GM18505 (cell line): ENCODE data around the gene GCHFR.

Source experiments
- ATAC-seq: cut with Tn5 transposase; IDR thresholded peaks from one replicate; pipeline ENCODE4 v1.9.1; 2021; ENCODE audit not compliant: unreplicated experiment
- POLR2A ChIP-seq: IDR thresholded peaks from 4 replicates; pipeline ENCODE4 v1.6.1; 2011; ENCODE audit warnings: borderline replicate concordance; ENCODE audit not compliant: insufficient read depth, insufficient read length; ENCODE audit errors: extremely low read depth

Gene GCHFR

DNA sequence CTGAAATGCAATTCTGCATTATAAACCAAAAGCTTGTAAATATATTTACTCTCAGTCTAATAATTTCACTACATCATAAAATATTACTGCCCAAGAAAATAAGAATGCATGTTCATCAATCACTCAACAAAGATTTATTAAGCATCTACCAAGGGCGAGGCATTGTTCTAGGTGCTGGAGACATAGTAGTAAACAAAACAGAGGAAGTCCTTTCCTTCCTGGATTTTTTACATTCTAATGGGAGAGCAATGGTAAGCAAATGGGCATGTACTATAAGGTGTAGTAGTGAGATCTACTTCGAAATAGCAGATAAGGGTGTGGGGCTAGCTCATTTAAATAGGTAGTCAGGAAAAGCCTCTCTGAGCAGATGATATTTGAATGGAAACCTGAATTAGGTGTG is 32.2 kb downstream of the GCHFR start:
- TF ChIP-seq POLR2A = no peak
- ATAC-seq = no peak

DNA sequence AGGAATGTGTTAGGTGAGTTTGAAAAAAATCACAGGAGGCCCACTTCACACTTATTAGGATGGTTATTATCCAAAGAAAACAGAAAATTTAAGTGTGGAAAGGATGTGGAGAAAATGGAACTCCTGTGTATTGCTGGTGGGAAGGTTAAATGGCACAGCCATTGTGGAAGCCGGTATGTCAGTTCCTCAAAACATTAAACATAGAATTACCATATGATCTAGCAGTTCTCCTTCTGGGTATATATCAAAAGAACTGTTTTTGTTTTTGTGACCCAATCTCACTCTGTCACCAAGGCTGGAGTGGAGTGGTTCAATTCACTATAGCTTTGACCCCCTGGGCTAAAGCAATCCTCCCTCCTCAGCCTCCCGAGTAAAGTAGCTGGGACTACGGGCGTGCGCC is 32.6 kb downstream of the GCHFR start:
- no peak for TF ChIP-seq POLR2A

DNA sequence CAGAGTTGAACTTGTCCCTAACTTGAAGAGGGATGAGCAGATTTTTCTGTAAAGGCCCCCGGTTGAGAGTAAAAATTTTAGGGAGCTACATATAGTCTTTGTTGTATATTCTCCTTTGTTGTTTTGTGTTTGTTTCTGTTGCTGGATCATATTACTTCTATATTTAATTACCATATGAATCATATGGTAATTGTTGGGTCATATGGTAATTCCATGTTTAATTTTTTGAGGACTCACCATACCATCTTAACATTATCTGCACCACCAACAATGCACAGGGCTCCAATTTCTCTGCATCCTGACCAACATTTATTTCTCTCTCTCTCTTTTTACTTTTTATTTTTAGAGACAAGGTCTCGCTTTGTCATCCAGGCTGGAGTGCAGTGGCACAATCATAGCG is 35.7 kb downstream of the GCHFR start:
- TF ChIP-seq POLR2A = no peak
- no peak for ATAC-seq

More for the DNA sequence above, 32.6 kb downstream of the GCHFR start:
- no peak for ATAC-seq

DNA sequence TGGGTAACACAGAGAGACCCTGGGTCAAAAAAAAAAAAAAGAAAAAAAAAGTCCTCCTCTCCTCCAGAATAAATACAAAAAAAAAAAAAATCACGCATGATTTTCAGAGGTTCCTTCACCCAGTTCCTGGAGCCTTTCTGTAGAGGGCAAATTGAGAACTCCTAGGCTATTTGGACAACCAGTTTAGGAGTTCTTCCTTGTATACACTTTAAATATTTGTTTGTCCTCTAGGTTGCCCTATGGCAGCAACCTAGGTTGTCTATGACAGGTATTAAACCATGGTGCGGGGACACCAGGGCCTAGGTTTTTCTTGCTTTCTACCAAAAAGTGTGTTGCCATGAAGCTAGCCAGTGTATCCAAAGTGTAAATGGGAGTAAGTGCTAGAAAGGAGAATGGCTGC is 39.2 kb downstream of the GCHFR start:
- no peak for TF ChIP-seq POLR2A
- ATAC-seq = no peak

DNA sequence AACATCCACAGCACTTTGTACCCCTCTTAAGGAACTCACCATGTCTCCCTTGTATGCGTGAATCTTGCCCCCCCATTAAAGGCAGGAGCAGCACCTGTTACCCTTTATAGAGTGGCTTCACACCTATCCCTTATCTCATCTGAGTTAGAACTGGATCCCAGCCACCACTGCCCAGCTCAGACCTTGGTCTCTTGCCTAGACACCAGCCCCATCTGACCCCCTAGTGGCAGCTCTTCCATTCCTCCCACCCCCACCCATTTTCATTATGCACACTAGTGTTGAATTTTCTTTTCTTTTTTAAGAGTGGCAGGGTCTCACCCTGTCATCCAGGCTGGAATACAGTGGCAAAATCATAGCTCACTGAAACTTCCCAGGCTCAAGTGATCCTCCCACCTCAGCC is 39.8 kb downstream of the GCHFR start:
- TF ChIP-seq POLR2A = no peak
- ATAC-seq = no peak

DNA sequence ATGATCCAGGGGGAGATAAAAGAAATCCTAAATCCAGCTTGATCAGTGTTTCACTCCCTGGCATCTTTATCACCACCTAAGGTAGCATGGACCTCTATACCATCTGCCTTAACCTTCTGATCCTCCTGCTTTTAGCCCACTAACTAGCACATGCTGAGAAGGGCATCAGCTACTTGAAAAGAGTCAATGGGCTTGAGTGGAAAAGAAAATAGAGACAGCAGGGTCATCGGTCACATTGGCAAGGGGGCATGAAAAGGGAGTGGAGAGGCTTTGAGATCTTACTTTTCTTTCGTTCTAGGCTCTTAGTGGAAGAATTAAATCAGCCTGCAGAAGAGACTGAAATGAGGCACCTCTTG is 42.8 kb downstream of the GCHFR start:
- no peak for ATAC-seq
- TF ChIP-seq POLR2A = no peak

DNA sequence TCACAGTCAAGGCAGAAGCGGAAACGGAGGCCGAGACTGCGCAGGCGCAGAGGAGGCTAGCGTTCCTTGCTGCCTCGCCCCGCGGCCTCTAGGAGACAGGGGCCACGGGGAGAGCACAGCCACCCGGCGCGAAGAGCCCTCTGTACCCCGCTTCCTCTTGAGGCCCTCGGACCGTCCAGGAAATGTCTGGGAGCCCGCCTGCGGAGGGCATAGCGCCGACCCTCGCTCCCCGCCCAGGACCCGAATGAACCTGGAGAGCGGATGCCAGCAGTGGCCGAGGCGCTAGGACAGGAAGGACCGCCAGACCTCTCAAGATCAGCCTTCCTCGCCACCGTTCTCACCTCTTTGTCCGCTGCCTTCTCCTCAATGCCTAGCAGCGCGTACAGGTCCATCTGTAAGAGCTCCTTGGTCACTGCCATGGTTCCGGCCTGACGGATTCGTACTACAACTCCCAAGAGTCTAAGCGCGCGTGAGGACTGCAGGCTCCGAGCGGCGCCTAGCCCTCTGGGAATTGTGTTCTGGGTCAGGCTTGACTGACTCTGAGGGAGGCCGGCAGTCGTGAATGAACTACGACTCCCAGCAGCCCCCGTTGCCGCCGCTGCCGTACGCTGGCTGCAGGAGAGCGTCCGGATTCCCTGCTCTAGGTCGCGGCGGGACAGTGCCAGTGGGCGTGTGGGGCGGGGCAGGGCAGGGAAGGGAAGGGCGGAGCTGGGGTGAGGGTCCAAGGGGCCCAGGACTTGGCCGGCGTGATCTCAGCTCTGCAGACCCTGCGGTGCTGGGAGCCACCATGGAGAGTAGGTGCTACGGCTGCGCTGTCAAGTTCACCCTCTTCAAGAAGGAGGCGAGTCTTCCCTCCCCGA is 43.4 kb downstream of the GCHFR start, which contains the start of the genes DNAJC17 and ZFYVE19:
Gene DNAJC17, minus strand, starts transcription at position 446 of the 860 bp plus-strand sequence. Its CDS starts 27 bp downstream, at position 419.
Gene ZFYVE19, plus strand, starts transcription at position 62 of the 860 bp plus-strand sequence. Its CDS starts 501 bp downstream, at position 563.
- peak; percentile 90 for ATAC-seq
- TF ChIP-seq POLR2A = peak; percentile 92

DNA sequence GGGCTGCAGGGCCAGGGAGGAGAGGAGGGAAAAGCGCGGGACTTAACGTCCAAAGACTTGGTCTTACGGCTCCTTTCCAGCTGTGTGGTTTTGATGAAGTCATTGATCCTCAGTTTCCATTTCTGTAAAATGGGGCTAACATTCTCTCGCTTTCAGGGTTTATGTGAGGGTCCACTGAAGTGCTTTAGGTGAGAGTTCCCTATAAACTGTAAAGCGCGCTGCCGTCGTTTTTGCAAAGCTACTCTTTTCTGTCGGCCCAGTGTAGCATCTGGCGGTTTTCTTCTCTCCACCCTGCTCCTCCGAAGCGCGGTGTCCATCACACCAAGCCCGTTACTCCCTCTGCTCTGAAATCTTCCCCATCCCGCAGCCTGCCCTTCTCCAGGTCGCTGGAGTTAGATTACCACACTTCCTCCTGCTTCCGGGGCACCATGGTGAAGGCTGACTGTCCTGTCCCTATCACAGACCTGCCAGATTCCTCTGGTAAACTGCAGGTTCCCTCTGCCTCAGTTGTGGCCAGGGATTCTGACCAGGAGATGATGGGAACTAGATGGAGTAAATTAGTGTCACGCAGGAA is 44.1 kb downstream of the GCHFR start:
- no peak for ATAC-seq
- TF ChIP-seq POLR2A = no peak

DNA sequence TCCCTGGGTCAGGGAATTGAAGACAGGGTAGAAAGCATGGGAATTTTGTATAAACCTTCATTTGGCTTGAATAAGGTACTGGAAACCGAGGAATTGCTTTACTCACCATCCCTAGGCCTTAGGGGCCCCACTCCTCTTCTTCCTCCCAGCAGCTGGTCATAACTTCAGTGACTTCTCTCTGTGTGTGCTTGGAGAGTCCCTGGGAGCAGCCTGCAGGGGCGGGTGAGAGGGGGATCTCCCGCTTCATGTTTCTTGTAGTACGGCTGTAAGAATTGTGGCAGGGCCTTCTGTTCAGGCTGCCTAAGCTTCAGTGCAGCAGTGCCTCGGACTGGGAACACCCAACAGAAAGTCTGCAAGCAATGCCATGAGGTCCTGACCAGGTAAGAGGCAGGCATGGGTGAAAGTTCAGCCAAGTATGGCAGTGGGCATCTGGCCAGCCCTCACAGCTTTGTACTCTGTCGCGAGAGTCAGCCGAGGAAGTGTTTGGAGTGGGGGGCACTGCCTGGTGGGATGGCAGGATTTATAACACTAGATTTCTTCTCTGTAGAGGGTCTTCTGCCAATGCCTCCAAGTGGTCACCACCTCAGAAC is 45.1 kb downstream of the GCHFR start:
- no peak for ATAC-seq
- TF ChIP-seq POLR2A = no peak

DNA sequence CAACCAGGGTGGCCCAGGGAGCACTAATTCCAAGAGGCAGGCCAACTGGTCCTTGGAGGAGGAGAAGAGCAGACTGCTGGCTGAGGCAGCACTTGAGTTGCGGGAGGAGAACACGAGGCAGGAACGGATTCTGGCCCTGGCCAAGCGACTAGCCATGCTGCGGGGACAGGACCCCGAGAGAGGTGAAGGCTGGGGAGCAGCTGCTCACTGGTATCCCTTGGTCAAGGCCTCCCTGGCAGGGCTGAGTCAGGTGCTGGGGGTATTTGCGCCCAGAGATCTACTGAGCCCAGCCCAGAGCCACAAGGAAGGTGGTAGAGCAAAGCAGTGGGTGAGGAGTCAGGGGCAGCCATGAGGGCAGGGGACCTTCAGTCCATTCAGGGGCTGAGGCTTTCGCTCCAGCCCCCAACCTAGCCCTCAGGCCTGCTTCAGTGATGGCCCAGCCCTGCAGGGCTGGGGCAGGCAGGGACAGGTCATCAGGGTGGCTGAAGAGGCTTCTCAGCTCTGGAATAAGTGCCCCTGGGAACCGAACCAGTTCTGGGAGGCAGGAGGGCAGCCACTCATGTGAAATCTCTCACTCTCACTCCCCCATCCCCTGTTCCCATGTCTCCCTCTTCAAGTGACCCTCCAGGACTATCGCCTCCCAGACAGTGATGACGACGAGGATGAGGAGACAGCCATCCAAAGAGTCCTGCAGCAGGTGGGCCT is 49.0 kb downstream of the GCHFR start:
- TF ChIP-seq POLR2A = no peak
- no peak for ATAC-seq

DNA sequence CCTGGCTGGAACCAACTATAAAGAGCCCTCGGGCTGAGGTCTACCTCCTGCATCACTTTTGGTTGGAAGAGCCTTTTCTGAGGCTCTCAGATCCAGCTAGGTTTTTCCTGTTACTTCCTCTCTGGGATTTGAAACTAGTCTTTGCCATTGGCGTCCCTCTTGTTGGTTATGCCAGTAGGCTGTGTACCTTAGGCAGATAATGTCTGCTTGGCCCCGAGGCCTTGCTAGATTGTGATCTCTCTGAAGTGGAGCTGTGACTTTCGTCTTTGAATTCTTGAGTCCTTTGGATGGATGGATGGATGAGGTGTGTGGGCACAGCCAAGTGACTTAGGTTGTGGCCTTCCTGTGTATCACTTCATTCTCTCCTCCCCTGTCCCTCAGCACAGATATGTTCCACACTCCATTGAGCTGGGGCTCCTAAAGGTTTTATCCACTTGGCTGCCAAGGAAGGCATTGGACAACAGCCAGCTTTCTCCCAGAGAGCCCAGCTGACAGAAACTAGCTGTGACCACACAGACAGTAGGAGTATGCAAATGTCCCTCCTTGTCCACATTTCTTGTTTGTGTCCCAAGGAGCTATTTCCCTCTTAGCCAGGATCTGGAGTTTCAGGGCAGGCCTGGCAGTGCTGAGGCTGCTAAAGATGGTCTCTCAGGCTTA is 51.3 kb downstream of the GCHFR start:
- no peak for TF ChIP-seq POLR2A
- ATAC-seq = no peak
